HUES64 (cell line): ENCODE measurements around the gene CPAMD8.

ENCODE experiments used
- H3K27ac ChIP-seq: 2 replicates; pipeline ENCODE4 v1.7.0; 2013; ENCODE audit warnings: low read depth, low read length, inconsistent platforms
- H3K27me3 ChIP-seq: 2 replicates; pipeline ENCODE4 v1.6.1; 2013; ENCODE audit warnings: mild to moderate bottlenecking, low read length; ENCODE audit not compliant: insufficient read depth
- H3K36me3 ChIP-seq: 2 replicates; pipeline ENCODE4 v1.6.1; 2013; ENCODE audit warnings: mild to moderate bottlenecking, low read length; ENCODE audit not compliant: insufficient read depth
- H3K4me1 ChIP-seq: 2 replicates; pipeline ENCODE4 v1.6.1; 2013; ENCODE audit warnings: mild to moderate bottlenecking, low read length, moderate library complexity; ENCODE audit not compliant: insufficient read depth
- H3K4me3 ChIP-seq: 2 replicates; pipeline ENCODE4 v1.5.1; 2013; ENCODE audit warnings: mild to moderate bottlenecking, low read length, moderate library complexity
- H3K9ac ChIP-seq: 2 replicates; pipeline ENCODE4 v1.6.1; 2013; ENCODE audit warnings: mild to moderate bottlenecking, low read depth, low read length
- H3K9me3 ChIP-seq: 2 replicates; pipeline ENCODE4 v1.6.1; 2013; ENCODE audit warnings: low read depth, low read length; ENCODE audit not compliant: insufficient read depth
- WGBS: fragments of 150-250, 120-280 bp; methylation state at CpG from one replicate; pipeline ENCODE4 v1.1.7; 2013; ENCODE audit warnings: missing lambda C conversion rate; 5-methylcytosine and 5-hydroxymethylcytosine counted together

Gene CPAMD8

GRCh38 chr19:16868423-16869130 lies 158.0 kb downstream of the CPAMD8 start:
- H3K4me3 ChIP-seq: no peak overlapping the region
- H3K27ac ChIP-seq: no peak overlapping the region
- no peaks in the 10 kb centered on the region for H3K4me1 ChIP-seq
- WGBS: 95% methylated on average over 20 of the region's 20 CpGs
- H3K27me3 ChIP-seq: no peaks in the 10 kb centered on the region
- H3K9ac ChIP-seq: no peak overlapping the region
- no peaks in the 10 kb centered on the region for H3K9me3 ChIP-seq
- peaks cover 94% of the 10 kb centered on the region for H3K36me3 ChIP-seq

- no peaks in the 10 kb centered on the region for H3K27me3 ChIP-seq
- H3K9ac ChIP-seq: no peak overlapping the region
- H3K4me1 ChIP-seq: no peaks in the 10 kb centered on the region
- peaks cover 94% of the 10 kb centered on the region for H3K36me3 ChIP-seq
- no peak overlapping the region for H3K4me3 ChIP-seq
- H3K27ac ChIP-seq: no peak overlapping the region
- WGBS: 95% methylated on average over 10 of the region's 10 CpGs
- H3K9me3 ChIP-seq: no peaks in the 10 kb centered on the region
These were observed 159.4 kb downstream of the CPAMD8 start for GRCh38 chr19:16867211-16867610.

GRCh38 chr19:16862826-16863415 lies 163.7 kb downstream of the CPAMD8 start:
- no peaks in the 10 kb centered on the region for H3K4me1 ChIP-seq
- H3K9me3 ChIP-seq: no peaks in the 10 kb centered on the region
- no peak overlapping the region for H3K27ac ChIP-seq
- H3K36me3 ChIP-seq: peaks cover 74% of the 10 kb centered on the region
- 96% methylated on average over 9 of the region's 10 CpGs for WGBS
- no peak overlapping the region for H3K9ac ChIP-seq
- H3K27me3 ChIP-seq: no peaks in the 10 kb centered on the region
- H3K4me3 ChIP-seq: no peak overlapping the region

- H3K4me1 ChIP-seq: no peaks in the 10 kb centered on the region
- no peak overlapping the region for H3K4me3 ChIP-seq
- no peaks in the 10 kb centered on the region for H3K9me3 ChIP-seq
- no peak overlapping the region for H3K9ac ChIP-seq
- H3K27ac ChIP-seq: no peak overlapping the region
- no peaks in the 10 kb centered on the region for H3K27me3 ChIP-seq
- peaks cover 70% of the 10 kb centered on the region for H3K36me3 ChIP-seq
- 97% methylated on average over 5 of the region's 5 CpGs for WGBS
These were observed 164.8 kb downstream of the CPAMD8 start for GRCh38 chr19:16861834-16862233.

- no peak overlapping the region for H3K27ac ChIP-seq
- no peak overlapping the region for H3K9ac ChIP-seq
- H3K27me3 ChIP-seq: no peaks in the 10 kb centered on the region
- no peaks in the 10 kb centered on the region for H3K9me3 ChIP-seq
- WGBS: 94% methylated on average over 3 of the region's 3 CpGs
- H3K4me3 ChIP-seq: no peak overlapping the region
- H3K4me1 ChIP-seq: no peaks in the 10 kb centered on the region
- peaks cover 65% of the 10 kb centered on the region for H3K36me3 ChIP-seq
These were observed 165.6 kb downstream of the CPAMD8 start for GRCh38 chr19:16861011-16861410.

GRCh38 chr19:16860118-16860517 lies 166.5 kb downstream of the CPAMD8 start:
- Histone ChIP-seq H3K27me3 (no peaks in the 10 kb centered on the region), H3K4me3 (no peak overlapping the region), H3K4me1 (no peaks in the 10 kb centered on the region), H3K9me3 (no peaks in the 10 kb centered on the region), H3K36me3 (peaks cover 58% of the 10 kb centered on the region), H3K9ac (no peak overlapping the region), H3K27ac (no peak overlapping the region)
- WGBS: 94% methylated on average over 20 of the region's 20 CpGs

- no peaks in the 10 kb centered on the region for H3K9me3 ChIP-seq
- H3K4me3 ChIP-seq: no peak overlapping the region
- no peak overlapping the region for H3K9ac ChIP-seq
- H3K36me3 ChIP-seq: peaks cover 59% of the 10 kb centered on the region
- H3K27me3 ChIP-seq: no peaks in the 10 kb centered on the region
- no peak overlapping the region for H3K27ac ChIP-seq
- WGBS: 96% methylated on average over 7 of the region's 7 CpGs
- H3K4me1 ChIP-seq: no peaks in the 10 kb centered on the region
These were observed 167.0 kb downstream of the CPAMD8 start for GRCh38 chr19:16859626-16860025.

- Histone ChIP-seq H3K9ac (no peak overlapping the region), H3K4me1 (no peaks in the 10 kb centered on the region), H3K36me3 (peaks cover 66% of the 10 kb centered on the region), H3K27ac (no peak overlapping the region), H3K4me3 (no peak overlapping the region), H3K27me3 (no peaks in the 10 kb centered on the region), H3K9me3 (no peaks in the 10 kb centered on the region)
- WGBS: 97% methylated on average over 9 of the region's 9 CpGs
These were observed 170.5 kb downstream of the CPAMD8 start for GRCh38 chr19:16856091-16856490.

GRCh38 chr19:16853066-16853465 lies 173.5 kb downstream of the CPAMD8 start:
- Histone ChIP-seq H3K27ac (no peak overlapping the region), H3K36me3 (peaks cover 81% of the 10 kb centered on the region), H3K27me3 (no peaks in the 10 kb centered on the region), H3K4me1 (no peaks in the 10 kb centered on the region), H3K9me3 (no peaks in the 10 kb centered on the region), H3K9ac (no peak overlapping the region), H3K4me3 (no peak overlapping the region)
- 97% methylated on average over 7 of the region's 7 CpGs for WGBS

- WGBS: 93% methylated on average over 33 of the region's 33 CpGs
These were observed 175.4 kb downstream of the CPAMD8 start for GRCh38 chr19:16851031-16851712.

GRCh38 chr19:16850133-16850532 lies 176.5 kb downstream of the CPAMD8 start:
- H3K4me1 ChIP-seq: no peaks in the 10 kb centered on the region
- H3K27me3 ChIP-seq: no peaks in the 10 kb centered on the region
- H3K9ac ChIP-seq: no peak overlapping the region
- H3K4me3 ChIP-seq: no peak overlapping the region
- peaks cover 100% of the 10 kb centered on the region for H3K36me3 ChIP-seq
- 99% methylated on average over 4 of the region's 4 CpGs for WGBS
- H3K9me3 ChIP-seq: no peaks in the 10 kb centered on the region
- H3K27ac ChIP-seq: no peak overlapping the region

More at GRCh38 chr19:16851031-16851712, 175.4 kb downstream of the CPAMD8 start:
- Histone ChIP-seq H3K9ac (no peak overlapping the region), H3K4me1 (no peaks in the 10 kb centered on the region), H3K4me3 (no peak overlapping the region), H3K27ac (no peak overlapping the region), H3K9me3 (no peaks in the 10 kb centered on the region), H3K27me3 (no peaks in the 10 kb centered on the region), H3K36me3 (peaks cover 90% of the 10 kb centered on the region)
